ENCODE results near the gene UBE2QL1.

Gene UBE2QL1

GRCh38 chr5:6468104-6468503, 19.4 kb downstream of the UBE2QL1 start:
- no peak for TF ChIP-seq CTCF (conservative IDR thresholded peaks at IDR 0.05; ENCODE audit: low read length)
- H3K4me3 ChIP-seq (ENCODE audit: low read length): no peak overlapping the region
- no peak for DNase-seq (ENCODE audit: low read depth)

GRCh38 chr5:6468870-6469269, 20.2 kb downstream of the UBE2QL1 start:
- TF ChIP-seq CTCF (conservative IDR thresholded peaks at IDR 0.05; ENCODE audit: low read length): no peak
- no peak overlapping the region for H3K4me3 ChIP-seq (ENCODE audit: low read length)
- DNase-seq (ENCODE audit: low read depth): no peak

GRCh38 chr5:6469836-6470235, 21.2 kb downstream of the UBE2QL1 start:
- no peak for TF ChIP-seq CTCF (conservative IDR thresholded peaks at IDR 0.05; ENCODE audit: low read length)

GRCh38 chr5:6470672-6471071, 22.0 kb downstream of the UBE2QL1 start:
- TF ChIP-seq CTCF (conservative IDR thresholded peaks at IDR 0.05; ENCODE audit: low read length): no peak
- no peak for DNase-seq (ENCODE audit: low read depth)
- no peak overlapping the region for H3K4me3 ChIP-seq (ENCODE audit: low read length)

More at GRCh38 chr5:6469836-6470235, 21.2 kb downstream of the UBE2QL1 start:
- DNase-seq (ENCODE audit: low read depth): no peak
- no peak overlapping the region for H3K4me3 ChIP-seq (ENCODE audit: low read length)

- TF ChIP-seq CTCF (conservative IDR thresholded peaks at IDR 0.05; ENCODE audit: low read length): no peak
- no peak for DNase-seq (ENCODE audit: low read depth)
- no peak overlapping the region for H3K4me3 ChIP-seq (ENCODE audit: low read length)
These were observed 22.6 kb downstream of the UBE2QL1 start for GRCh38 chr5:6471252-6471651.

GRCh38 chr5:6472792-6473191, 24.1 kb downstream of the UBE2QL1 start:
- no peak for TF ChIP-seq CTCF (conservative IDR thresholded peaks at IDR 0.05; ENCODE audit: low read length)
- no peak for DNase-seq (ENCODE audit: low read depth)

GRCh38 chr5:6473284-6473683, 24.6 kb downstream of the UBE2QL1 start:
- DNase-seq (ENCODE audit: low read depth): no peak
- H3K4me3 ChIP-seq (ENCODE audit: low read length): no peak overlapping the region
- TF ChIP-seq CTCF (conservative IDR thresholded peaks at IDR 0.05; ENCODE audit: low read length): no peak

More at GRCh38 chr5:6472792-6473191, 24.1 kb downstream of the UBE2QL1 start:
- no peak overlapping the region for H3K4me3 ChIP-seq (ENCODE audit: low read length)

Data from AG10803 (cell line).